A673 (cell line): ENCODE data around the gene TTI1. TPM values are rescaled to one million over a fixed set of nuclear protein-coding genes. Genes with fewer than 3 reads are reported as not detected.

Experiments
- BruUV-seq: library from RNA; stranded (reverse); fragments of 400-500 nt; replicated peaks from 2 replicates; lab custom pipeline; 2021; lab: Mats Ljungman, UMichigan
- CTCF ChIA-PET: fragments of 300-600 bp; sonication (Branson Sonifier 250); formaldehyde crosslinking; loops from one replicate; lab custom pipeline; 2022; ENCODE audit warnings: antibody characterized with exemption; lab: Charles Lee
- POLR2A ChIA-PET: fragments of 300-600 bp; sonication (Branson Sonifier 250); formaldehyde crosslinking; loops from one replicate; lab custom pipeline; 2022; ENCODE audit warnings: antibody characterized with exemption; ENCODE audit not compliant: low non-redundant PET; lab: Charles Lee
- DNase-seq: peaks from one replicate; pipeline ENCODE4 v3.0.0-alpha.2; 2015; ENCODE audit warnings: low spot score
- H3K27ac ChIP-seq: fragments of 200-600 bp; sonication (generic); 2 replicates; pipeline ENCODE4 v1.5.1; 2016; ENCODE audit warnings: mixed run types, low read depth, mild to moderate bottlenecking, mixed read lengths, antibody characterized with exemption, low read length; ENCODE audit not compliant: poor library complexity, severe bottlenecking
- H3K27me3 ChIP-seq: fragments of 200-600 bp; sonication (generic); replicated peaks from 2 replicates; pipeline ENCODE4 v1.6.1; 2017; ENCODE audit warnings: mixed run types, low read depth, mild to moderate bottlenecking, mixed read lengths, antibody characterized with exemption, low read length; ENCODE audit not compliant: insufficient read depth, poor library complexity
- H3K36me3 ChIP-seq: fragments of 200-600 bp; sonication (generic); 2 replicates; pipeline ENCODE4 v1.6.1; 2016; ENCODE audit warnings: mixed run types, mild to moderate bottlenecking, mixed read lengths, antibody characterized with exemption, low read length; ENCODE audit not compliant: insufficient read depth, poor library complexity, severe bottlenecking
- H3K4me1 ChIP-seq: fragments of 200-600 bp; sonication (generic); 2 replicates; pipeline ENCODE4 v1.6.1; 2017; ENCODE audit warnings: mixed run types, mild to moderate bottlenecking, mixed read lengths, antibody characterized with exemption, low read length; ENCODE audit not compliant: insufficient read depth, poor library complexity, severe bottlenecking
- H3K4me3 ChIP-seq: fragments of 200-600 bp; sonication (generic); 2 replicates; pipeline ENCODE4 v1.5.1; 2016; ENCODE audit warnings: low read depth, mixed run types, mild to moderate bottlenecking, mixed read lengths, low read length; ENCODE audit not compliant: poor library complexity, severe bottlenecking
- H3K9me3 ChIP-seq: fragments of 200-600 bp; sonication (generic); 2 replicates; pipeline ENCODE4 v1.6.1; 2016; ENCODE audit warnings: mixed run types, low read depth, mild to moderate bottlenecking, mixed read lengths, antibody characterized with exemption, low read length; ENCODE audit not compliant: poor library complexity, severe bottlenecking
- EZH2 ChIP-seq: fragments of 200-600 bp; sonication (generic); IDR thresholded peaks from 2 replicates; pipeline ENCODE4 v1.6.1; 2017; ENCODE audit warnings: borderline replicate concordance, low read depth, mild to moderate bottlenecking, mixed read lengths, antibody characterized with exemption, low read length; ENCODE audit not compliant: poor library complexity, severe bottlenecking
- intact Hi-C: fragments of 100-400 bp; cut with micrococcal nuclease; formaldehyde crosslinking; loops from one replicate; pipeline ENCODE4 v1.10.0; 2022; ENCODE audit not compliant: unreplicated experiment
- total RNA-seq: library from RNA; stranded (reverse); gene quantifications from 2 replicates; pipeline ENCODE4 v1.2.3, GENCODE V29; 2021
- TF ChIP-seq, protein P1 (sequence below): fragments of 300-800, 200-600 bp; sonication (generic); conservative IDR thresholded peaks from 2 replicates; pipeline ENCODE4 v1.5.1; 2017; ENCODE audit warnings: low read depth, mild to moderate bottlenecking, antibody characterized with exemption, low read length, moderate library complexity, mixed read lengths

Gene TTI1
- total RNA-seq, 1 experiment from 2014 or later, result 40.3 TPM

- H3K27me3 ChIP-seq, result no peaks in the 10 kb centered on the region
- no peak for DNase-seq
- CTCF ChIA-PET, result interaction anchor here (0.7 to 0.9 kb wide), 2 partner anchors 9 to 71 kb away, joined by 5 to 7 read pairs; no protein-coding TSS in a partner anchor
- no peaks in the 10 kb centered on the region for H3K4me1 ChIP-seq
- H3K4me3 ChIP-seq, result no peak overlapping the region
- no TSS peak for BruUV-seq
- peaks cover 84% of the 10 kb centered on the region for H3K36me3 ChIP-seq
- TF ChIP-seq, protein P1, sequence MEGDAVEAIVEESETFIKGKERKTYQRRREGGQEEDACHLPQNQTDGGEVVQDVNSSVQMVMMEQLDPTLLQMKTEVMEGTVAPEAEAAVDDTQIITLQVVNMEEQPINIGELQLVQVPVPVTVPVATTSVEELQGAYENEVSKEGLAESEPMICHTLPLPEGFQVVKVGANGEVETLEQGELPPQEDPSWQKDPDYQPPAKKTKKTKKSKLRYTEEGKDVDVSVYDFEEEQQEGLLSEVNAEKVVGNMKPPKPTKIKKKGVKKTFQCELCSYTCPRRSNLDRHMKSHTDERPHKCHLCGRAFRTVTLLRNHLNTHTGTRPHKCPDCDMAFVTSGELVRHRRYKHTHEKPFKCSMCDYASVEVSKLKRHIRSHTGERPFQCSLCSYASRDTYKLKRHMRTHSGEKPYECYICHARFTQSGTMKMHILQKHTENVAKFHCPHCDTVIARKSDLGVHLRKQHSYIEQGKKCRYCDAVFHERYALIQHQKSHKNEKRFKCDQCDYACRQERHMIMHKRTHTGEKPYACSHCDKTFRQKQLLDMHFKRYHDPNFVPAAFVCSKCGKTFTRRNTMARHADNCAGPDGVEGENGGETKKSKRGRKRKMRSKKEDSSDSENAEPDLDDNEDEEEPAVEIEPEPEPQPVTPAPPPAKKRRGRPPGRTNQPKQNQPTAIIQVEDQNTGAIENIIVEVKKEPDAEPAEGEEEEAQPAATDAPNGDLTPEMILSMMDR, result no peak
- no peak for TF ChIP-seq EZH2
- H3K9me3 ChIP-seq, result no peaks in the 10 kb centered on the region
- intact Hi-C loops, result no loop called here
- no peak overlapping the region for H3K27ac ChIP-seq
- POLR2A ChIA-PET, result no interaction called here
These were observed 30.8 kb upstream of the TTI1 start for GRCh38 chr20:38063911-38064530.

DNA sequence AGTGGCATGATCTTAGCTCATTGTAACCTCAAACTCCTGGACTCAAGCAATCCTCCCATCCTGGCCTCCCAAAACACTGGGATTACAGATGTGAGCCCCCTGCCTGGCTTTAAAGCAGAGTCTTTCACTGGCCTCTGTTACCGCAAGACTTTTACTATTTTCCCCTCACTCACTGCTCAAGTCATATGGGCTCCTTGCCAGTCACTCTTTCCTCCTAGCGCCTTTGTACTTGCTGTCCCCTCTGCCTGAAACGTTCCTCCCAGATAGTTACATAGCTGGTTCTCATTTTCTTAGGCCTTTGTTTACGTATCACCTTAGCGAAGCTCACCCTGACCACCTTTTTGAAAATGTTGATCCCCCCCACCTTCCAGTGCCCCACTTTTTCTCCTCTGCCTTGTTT lies 29.6 kb upstream of the TTI1 start:
- no peaks in the 10 kb centered on the region for H3K9me3 ChIP-seq
- no peaks in the 10 kb centered on the region for H3K4me1 ChIP-seq
- ChIA-PET CTCF (no interaction called here), POLR2A (no interaction called here)
- no peak overlapping the region for H3K27ac ChIP-seq
- peaks cover 86% of the 10 kb centered on the region for H3K36me3 ChIP-seq
- H3K4me3 ChIP-seq, result no peak overlapping the region
- intact Hi-C loops, result no loop called here
- no TSS peak for BruUV-seq
- no peak for DNase-seq
- TF ChIP-seq EZH2, result no peak
- TF ChIP-seq, protein P1, result no peak
- H3K27me3 ChIP-seq, result no peaks in the 10 kb centered on the region

DNA sequence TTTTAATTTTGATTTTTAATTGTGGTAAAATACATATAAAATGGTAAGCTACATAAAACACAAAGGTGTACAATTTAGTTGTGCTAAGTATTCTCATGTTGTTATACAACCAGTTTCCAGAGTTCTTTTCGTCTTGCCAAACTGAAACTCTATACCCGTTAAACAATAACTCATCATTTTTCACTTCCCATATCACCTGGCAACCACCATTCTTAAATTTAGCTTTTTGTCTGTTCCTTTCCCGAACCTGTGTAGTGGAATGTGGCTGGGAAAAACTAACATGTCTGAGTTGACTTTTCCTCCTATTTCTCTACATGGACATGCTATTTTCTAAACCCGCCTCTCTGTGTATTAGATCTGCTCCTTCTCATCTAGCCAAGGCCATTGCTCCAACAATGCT lies 27.9 kb upstream of the TTI1 start:
- DNase-seq, result no peak
- intact Hi-C loops, result no loop called here
- H3K4me1 ChIP-seq, result no peaks in the 10 kb centered on the region
- TF ChIP-seq, protein P1, result no peak
- no peak for TF ChIP-seq EZH2
- BruUV-seq, result no TSS peak
- H3K27ac ChIP-seq, result no peak overlapping the region
- H3K4me3 ChIP-seq, result no peak overlapping the region
- CTCF ChIA-PET, result interaction anchor here (0.6 kb wide), 1 partner anchor 158 kb away, joined by 4 read pairs; no protein-coding TSS in a partner anchor
- H3K27me3 ChIP-seq, result no peaks in the 10 kb centered on the region
- H3K36me3 ChIP-seq, result peaks cover 79% of the 10 kb centered on the region
- POLR2A ChIA-PET, result no interaction called here
- no peaks in the 10 kb centered on the region for H3K9me3 ChIP-seq
